Ishikawa (cell line): ENCODE results near the gene A1CF.

ENCODE experiments used
- EP300 ChIP-seq: IDR thresholded peaks from 2 replicates; pipeline ENCODE4 v1.6.1; 2012; ENCODE audit warnings: borderline replicate concordance
- RAD21 ChIP-seq: IDR thresholded peaks from 2 replicates; pipeline ENCODE4 v1.6.1; 2012; ENCODE audit warnings: low read depth
- REST ChIP-seq: IDR thresholded peaks from 2 replicates; pipeline ENCODE4 v1.6.1; 2012; ENCODE audit warnings: low read depth, mild to moderate bottlenecking
- TF ChIP-seq, protein P1 (sequence below): IDR thresholded peaks from 2 replicates; pipeline ENCODE4 v1.6.1; 2012

DNA sequence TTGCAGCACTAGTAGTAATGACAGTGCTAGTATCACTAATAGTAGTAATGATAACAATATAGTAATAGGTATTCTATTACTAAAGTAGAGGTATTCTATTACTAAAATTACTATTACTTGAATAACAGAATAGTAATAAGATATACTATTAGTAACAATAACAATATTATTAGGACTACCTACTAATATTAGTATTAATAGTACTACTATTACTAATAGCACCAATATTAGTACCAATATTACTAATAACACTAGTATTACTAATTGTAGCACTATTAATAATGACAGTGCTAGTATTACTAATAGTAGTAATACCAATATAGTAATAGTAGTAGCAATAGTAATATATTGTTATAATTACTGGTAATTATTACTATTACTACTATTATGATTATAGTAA, 24.1 kb downstream of the A1CF start:
- TF ChIP-seq REST (no peak), EP300 (no peak), RAD21 (no peak)
- TF ChIP-seq, protein P1, sequence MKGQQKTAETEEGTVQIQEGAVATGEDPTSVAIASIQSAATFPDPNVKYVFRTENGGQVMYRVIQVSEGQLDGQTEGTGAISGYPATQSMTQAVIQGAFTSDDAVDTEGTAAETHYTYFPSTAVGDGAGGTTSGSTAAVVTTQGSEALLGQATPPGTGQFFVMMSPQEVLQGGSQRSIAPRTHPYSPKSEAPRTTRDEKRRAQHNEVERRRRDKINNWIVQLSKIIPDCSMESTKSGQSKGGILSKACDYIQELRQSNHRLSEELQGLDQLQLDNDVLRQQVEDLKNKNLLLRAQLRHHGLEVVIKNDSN: no peak
